ENCODE results near the gene PHYH.

Gene PHYH

DNA sequence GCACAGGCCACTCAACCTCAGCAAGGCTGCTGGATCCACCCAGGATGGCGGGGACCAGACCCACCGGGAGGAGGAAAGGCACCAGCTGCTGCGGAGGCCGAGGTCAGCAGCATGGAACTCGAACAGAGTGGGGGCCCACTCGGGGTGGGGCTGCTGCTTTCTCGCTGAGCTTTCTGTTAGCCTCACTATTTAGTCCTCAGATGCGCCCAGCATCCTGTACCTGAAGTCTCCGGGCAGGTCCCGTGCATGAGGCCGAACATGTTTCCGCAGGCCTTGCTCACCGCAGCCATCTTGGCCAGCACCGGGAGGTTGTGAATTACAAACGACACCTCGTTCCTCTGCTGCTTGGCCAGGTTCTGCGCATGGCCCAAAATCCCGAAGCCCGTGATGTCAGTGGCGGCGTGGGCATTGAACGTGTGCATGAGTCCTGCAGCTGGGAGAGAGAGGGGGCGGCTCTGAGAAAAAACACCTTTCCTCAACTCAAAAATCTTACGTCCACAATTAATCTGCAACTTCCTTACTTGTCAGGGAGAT, 22.8 kb upstream of the PHYH start:
- H3K27ac ChIP-seq, result no peak overlapping the region
- no peak for DNase-seq (ENCODE audit: low spot score)
- ChIA-PET POLR2A (ENCODE audit: low non-redundant PET) (no interaction called here), CTCF (interaction anchor here (0.6 kb wide), 1 partner anchor 1249 kb away, joined by 3 read pairs; no protein-coding TSS in a partner anchor)
- TF ChIP-seq, protein P1, sequence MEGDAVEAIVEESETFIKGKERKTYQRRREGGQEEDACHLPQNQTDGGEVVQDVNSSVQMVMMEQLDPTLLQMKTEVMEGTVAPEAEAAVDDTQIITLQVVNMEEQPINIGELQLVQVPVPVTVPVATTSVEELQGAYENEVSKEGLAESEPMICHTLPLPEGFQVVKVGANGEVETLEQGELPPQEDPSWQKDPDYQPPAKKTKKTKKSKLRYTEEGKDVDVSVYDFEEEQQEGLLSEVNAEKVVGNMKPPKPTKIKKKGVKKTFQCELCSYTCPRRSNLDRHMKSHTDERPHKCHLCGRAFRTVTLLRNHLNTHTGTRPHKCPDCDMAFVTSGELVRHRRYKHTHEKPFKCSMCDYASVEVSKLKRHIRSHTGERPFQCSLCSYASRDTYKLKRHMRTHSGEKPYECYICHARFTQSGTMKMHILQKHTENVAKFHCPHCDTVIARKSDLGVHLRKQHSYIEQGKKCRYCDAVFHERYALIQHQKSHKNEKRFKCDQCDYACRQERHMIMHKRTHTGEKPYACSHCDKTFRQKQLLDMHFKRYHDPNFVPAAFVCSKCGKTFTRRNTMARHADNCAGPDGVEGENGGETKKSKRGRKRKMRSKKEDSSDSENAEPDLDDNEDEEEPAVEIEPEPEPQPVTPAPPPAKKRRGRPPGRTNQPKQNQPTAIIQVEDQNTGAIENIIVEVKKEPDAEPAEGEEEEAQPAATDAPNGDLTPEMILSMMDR (conservative IDR thresholded peaks at IDR 0.05; ENCODE audit: low read depth), result no peak

DNA sequence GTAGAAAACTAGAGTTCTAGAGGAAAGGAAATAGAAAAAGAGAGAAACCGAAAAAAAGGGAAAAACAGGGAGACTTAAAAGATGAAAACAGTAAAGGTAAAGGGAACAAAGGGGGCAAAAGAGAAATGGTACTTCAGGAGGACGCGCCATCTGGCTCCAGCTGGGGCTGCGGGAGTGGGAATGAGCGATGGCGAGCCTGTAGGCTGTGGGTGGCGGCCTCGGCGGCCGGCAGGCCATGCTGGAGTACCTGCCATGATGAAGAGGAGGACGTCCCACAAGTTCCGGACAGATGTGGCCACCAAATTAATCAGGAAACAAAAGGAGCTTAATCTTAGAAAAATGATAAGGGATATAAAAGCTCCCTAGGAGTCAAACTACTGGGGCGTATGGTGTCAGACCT, 21.7 kb upstream of the PHYH start:
- CTCF ChIA-PET, result no interaction called here
- no peak overlapping the region for H3K27ac ChIP-seq
- no peak for DNase-seq (ENCODE audit: low spot score)
- TF ChIP-seq, protein P1 (conservative IDR thresholded peaks at IDR 0.05; ENCODE audit: low read depth), result no peak
- POLR2A ChIA-PET (ENCODE audit: low non-redundant PET), result no interaction called here

DNA sequence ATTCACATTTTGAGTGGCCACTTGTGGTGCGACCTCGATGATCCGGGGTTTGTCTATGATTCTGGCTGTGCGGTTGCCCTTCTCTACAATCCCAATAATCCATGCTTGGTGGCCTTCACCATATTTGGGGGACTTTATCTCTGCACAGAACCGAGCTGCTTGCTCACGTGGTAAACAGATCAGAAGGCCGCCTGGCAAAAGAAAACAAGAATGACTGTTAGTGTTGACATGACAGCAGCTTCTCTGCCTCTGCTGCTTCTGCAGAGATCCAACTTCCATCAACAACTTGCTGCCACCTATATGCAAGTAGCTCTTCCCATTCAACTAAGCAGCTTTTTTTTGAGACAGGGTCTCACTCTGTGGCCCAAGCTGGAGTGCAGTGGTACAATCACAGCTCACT, 19.3 kb upstream of the PHYH start:
- ChIA-PET CTCF (interaction anchor here (1.0 kb wide), 1 partner anchor 10 kb away, joined by 3 read pairs; no protein-coding TSS in a partner anchor), POLR2A (ENCODE audit: low non-redundant PET) (no interaction called here)
- TF ChIP-seq, protein P1 (conservative IDR thresholded peaks at IDR 0.05; ENCODE audit: low read depth), result no peak
- DNase-seq (ENCODE audit: low spot score), result no peak
- no peak overlapping the region for H3K27ac ChIP-seq

DNA sequence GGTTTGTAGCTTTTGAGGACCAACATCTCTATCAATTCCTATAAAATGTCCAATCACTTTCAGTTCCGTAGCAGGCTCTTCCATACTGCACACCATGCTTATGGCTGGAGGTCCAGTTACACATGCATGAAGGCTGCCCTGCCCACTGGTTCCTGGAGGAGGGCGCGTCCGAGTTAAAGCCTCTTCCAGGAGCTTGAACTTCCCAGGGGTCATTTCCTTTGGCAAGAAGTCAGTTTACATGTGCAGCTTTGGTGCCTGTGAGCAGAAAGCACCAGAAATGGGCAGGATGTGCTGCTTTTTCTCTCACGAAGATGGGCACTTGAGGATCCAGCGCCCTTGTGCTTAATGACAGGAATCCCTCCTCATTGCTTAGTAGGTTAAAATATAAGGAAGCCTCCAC, 17.6 kb upstream of the PHYH start:
- DNase-seq (ENCODE audit: low spot score), result no peak
- ChIA-PET POLR2A (ENCODE audit: low non-redundant PET) (no interaction called here), CTCF (interaction anchor here (1.1 kb wide), 1 partner anchor 15 kb away, joined by 3 read pairs; no protein-coding TSS in a partner anchor)
- H3K27ac ChIP-seq, result no peak overlapping the region
- TF ChIP-seq, protein P1 (conservative IDR thresholded peaks at IDR 0.05; ENCODE audit: low read depth), result no peak

DNA sequence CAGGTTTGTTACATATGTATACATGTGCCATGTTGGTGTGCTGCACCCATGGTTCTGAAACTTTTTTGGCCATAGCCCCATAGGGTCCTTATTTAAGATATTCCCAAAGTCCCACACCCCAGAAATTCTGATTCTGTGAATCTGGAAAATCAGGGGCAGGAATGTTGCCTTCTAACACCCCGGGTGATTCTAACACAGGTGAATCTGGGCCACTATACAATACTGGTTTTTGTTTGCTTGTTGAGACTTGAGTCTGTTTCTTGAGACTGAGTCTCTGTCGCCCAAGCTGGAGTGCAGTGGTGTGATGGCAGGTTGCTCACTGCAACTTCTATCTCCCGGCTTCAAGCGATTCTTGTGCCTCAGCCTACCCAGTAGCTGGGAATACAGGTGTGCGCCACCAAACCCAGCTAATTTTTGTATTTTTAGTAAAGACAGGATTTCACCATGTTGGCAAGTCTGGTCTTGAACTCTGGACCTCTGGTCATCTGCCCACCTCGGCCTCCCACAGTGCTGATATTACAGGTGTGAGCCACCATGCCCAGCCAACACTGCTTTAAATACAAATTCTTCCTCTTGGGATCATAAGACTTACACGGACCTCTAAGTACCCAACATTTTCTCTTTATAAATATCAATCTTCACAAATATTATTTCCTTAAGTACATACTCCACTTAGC, 16.9 kb upstream of the PHYH start:
- no peak overlapping the region for H3K27ac ChIP-seq
- ChIA-PET CTCF (interaction anchor here (1.1 kb wide), 1 partner anchor 14 kb away, joined by 3 read pairs; no protein-coding TSS in a partner anchor), POLR2A (ENCODE audit: low non-redundant PET) (interaction anchor here (0.6 kb wide), 1 partner anchor 686 kb away, joined by 4 read pairs; no protein-coding TSS in a partner anchor)
- no peak for DNase-seq (ENCODE audit: low spot score)
- TF ChIP-seq, protein P1 (conservative IDR thresholded peaks at IDR 0.05; ENCODE audit: low read depth), result no peak

DNA sequence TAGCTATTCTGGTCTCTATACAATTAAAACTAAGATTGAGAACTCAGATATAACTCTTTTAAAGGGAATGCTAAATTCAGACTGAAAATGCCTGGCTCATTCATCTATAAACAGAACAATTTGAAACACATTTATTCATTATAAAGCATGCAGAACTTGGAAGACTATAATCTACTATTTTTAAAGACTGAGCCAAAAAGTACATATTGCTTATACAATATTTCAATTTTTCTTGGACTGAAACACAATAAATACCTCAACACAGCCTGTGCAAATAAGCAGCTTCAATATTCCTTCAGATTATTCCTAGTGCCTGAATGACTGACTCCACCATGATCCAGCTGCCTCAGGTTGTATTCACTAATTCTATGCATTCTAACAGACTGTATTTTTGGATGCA, 15.5 kb upstream of the PHYH start:
- TF ChIP-seq, protein P1 (conservative IDR thresholded peaks at IDR 0.05; ENCODE audit: low read depth), result no peak
- no peak overlapping the region for H3K27ac ChIP-seq
- POLR2A ChIA-PET (ENCODE audit: low non-redundant PET), result no interaction called here
- CTCF ChIA-PET, result interaction anchor here (1.0 kb wide), 1 partner anchor 13 kb away, joined by 3 read pairs; no protein-coding TSS in a partner anchor
- no peak for DNase-seq (ENCODE audit: low spot score)

Measured in RWPE1 (cell line).